Measurements from ENCODE around the gene SERPING1.
A peak's percentile ranks its signal among the peaks of the same experiment; 100 is the strongest.
"Not testable (repeated sequence)": the region's sequence is repeated elsewhere in the genome, so short reads cannot be mapped to it uniquely, and the experiment has no call there.

Gene SERPING1

DNA sequence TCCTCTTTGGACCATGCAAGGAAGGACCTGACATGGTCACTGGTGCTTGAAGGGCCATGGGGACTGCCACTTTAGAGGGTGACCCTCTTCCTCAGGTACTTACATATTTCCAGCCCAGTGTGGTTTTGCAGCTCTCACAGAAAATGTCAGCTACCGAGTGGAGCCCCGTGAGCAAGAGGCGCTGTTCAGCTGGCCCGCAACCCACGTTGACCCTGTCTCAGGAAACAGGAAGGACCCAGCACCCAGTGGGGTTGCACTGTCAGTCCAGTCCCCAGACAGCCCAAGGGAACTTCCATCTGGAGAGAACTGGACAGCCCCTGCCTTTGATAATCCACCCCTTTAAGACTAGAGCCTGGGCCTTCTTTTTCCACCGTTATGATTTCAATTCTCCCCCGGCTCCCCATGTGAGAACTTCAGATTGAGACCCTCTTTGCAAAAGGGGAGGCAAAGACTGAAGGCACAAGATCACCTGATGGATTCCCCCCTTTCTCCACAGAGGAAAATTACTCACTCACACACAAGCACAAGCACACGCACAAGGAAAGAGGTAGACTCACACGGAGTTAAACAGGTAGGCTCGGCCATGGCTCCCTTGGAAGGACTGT lies 48.8 kb downstream of the SERPING1 start:
- Histone ChIP-seq H3K4me1 (ENCODE audit: control insufficient read depth, insufficient read depth, low read length, poor library complexity, severe bottlenecking) (peaks cover 81% of the 10 kb centered on the region), H3K4me3 (ENCODE audit: extremely low read depth, insufficient read depth, low read length, poor library complexity, severe bottlenecking) (no peak overlapping the region), H3K27ac (ENCODE audit: low read depth, low read length, severe bottlenecking) (peak overlapping the region; percentile 13), H3K9me3 (ENCODE audit: control insufficient read depth, low read length) (no peaks in the 10 kb centered on the region), H3K36me3 (ENCODE audit: control insufficient read depth, insufficient read depth, low read length) (peaks cover 33% of the 10 kb centered on the region)
- 68 to 69% methylated on average over 7 to 8 of the region's 10 CpGs for WGBS, 2 experiments (ENCODE audit: insufficient coverage in 2 of 2)

DNA sequence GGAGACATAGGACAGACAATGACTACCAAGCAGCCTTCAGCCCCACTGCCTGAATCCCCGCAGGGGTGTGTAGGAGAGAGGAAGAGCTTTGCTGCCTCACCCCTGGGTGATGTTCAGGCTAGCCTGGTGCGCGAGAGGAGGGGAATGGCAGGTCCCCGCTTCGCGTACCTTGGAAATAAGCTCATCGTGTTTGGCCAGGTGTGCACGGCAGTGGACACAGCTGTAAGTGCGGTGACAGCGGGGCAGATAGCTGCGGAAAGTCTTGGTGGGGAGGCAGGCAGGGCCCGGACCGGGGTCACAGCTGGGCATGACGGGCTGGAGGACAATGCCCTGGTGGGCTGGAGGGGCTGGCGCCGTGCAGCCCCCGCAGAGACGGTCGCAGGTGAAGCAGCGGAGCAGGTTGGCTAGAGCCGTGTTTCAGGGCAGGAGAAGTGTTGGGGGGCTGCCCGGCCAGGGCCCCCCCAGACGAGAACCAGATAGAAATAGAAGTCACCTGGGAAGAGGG lies 49.4 kb downstream of the SERPING1 start:
- H3K27ac ChIP-seq (ENCODE audit: low read depth, low read length, severe bottlenecking): no peak overlapping the region
- H3K4me3 ChIP-seq (ENCODE audit: extremely low read depth, insufficient read depth, low read length, poor library complexity, severe bottlenecking): no peak overlapping the region
- H3K4me1 ChIP-seq (ENCODE audit: control insufficient read depth, insufficient read depth, low read length, poor library complexity, severe bottlenecking): peaks cover 75% of the 10 kb centered on the region
- H3K36me3 ChIP-seq (ENCODE audit: control insufficient read depth, insufficient read depth, low read length): peaks cover 29% of the 10 kb centered on the region
- WGBS, 2 experiments (ENCODE audit: insufficient coverage in 2 of 2): 9 to 10% methylated on average over 20 to 23 of the region's 23 CpGs
- no peaks in the 10 kb centered on the region for H3K9me3 ChIP-seq (ENCODE audit: control insufficient read depth, low read length)

DNA sequence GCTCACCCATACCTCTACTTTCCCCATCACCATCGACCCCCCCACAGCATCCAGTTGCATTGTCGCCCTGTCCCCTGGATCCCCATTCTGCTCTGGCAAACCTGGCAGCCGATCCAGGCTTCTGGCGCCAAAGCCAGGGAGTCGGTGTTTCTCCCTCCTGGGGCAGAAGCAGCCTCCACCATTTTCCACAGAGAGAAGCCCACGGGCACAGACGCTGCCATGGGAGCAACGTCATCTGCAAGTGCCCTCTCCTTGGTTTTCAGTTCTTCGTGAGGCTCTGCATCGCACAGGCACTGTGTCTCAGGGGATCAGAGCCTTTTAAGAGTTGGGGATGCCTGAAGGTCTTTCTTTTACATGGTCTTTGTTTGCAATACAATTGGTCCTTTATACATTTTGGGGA lies 49.9 kb downstream of the SERPING1 start:
- peaks cover 72% of the 10 kb centered on the region for H3K4me1 ChIP-seq (ENCODE audit: control insufficient read depth, insufficient read depth, low read length, poor library complexity, severe bottlenecking)
- H3K36me3 ChIP-seq (ENCODE audit: control insufficient read depth, insufficient read depth, low read length): peaks cover 24% of the 10 kb centered on the region
- WGBS, 2 experiments (ENCODE audit: insufficient coverage in 2 of 2): 1 to 7% methylated on average over 5 to 10 of the region's 10 CpGs
- H3K9me3 ChIP-seq (ENCODE audit: control insufficient read depth, low read length): no peaks in the 10 kb centered on the region
- peak overlapping the region; percentile 18 for H3K27ac ChIP-seq (ENCODE audit: low read depth, low read length, severe bottlenecking)
- no peak overlapping the region for H3K4me3 ChIP-seq (ENCODE audit: extremely low read depth, insufficient read depth, low read length, poor library complexity, severe bottlenecking)

DNA sequence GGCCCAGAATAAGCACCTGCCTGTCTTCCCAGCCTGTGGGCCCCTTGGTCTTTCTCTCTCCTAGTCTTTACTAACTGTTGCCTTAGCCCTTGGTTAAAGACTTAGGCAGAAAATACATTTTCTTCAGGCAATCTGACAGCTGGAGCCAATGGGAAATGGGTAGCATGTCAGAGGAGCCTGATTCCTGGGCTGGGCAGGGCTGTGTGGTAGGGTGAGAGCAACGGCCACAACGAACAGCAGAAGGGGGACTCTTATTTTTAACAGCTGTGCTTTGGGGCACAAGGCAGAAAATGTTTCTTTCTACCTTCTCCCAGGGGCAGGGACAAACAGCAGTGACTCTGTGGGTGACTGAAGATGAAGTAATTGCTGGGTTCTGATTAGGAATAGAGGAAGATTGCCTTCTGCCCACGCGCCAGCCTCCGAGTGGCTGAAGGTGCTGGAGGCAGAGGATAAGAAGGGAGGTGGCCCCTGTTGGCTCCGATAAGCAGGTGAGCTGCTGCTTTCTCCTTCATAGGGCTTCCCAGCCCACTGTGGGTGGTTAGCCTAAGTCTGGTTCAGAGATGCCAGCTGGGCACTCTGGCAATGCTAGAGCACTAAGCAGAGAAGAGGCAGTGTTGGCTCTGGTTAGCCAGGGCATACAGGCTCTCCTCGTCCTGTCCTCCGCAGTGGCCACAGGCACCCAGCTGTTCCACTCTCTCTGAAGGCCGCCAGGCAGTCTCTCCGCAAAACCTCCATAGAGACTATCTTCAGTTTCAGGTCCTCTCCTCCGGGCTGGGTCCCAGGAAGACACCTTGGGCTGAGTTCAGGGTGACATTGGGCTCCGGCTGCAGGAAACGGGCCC lies 50.7 kb downstream of the SERPING1 start:
- H3K4me1 ChIP-seq (ENCODE audit: control insufficient read depth, insufficient read depth, low read length, poor library complexity, severe bottlenecking): peaks cover 64% of the 10 kb centered on the region
- no peaks in the 10 kb centered on the region for H3K9me3 ChIP-seq (ENCODE audit: control insufficient read depth, low read length)
- peaks cover 16% of the 10 kb centered on the region for H3K36me3 ChIP-seq (ENCODE audit: control insufficient read depth, insufficient read depth, low read length)
- WGBS, 2 experiments (ENCODE audit: insufficient coverage in 2 of 2): 7 to 8% methylated on average over 11 to 13 of the region's 13 CpGs
- peak overlapping the region; percentile 41 for H3K4me3 ChIP-seq (ENCODE audit: extremely low read depth, insufficient read depth, low read length, poor library complexity, severe bottlenecking)
- H3K27ac ChIP-seq (ENCODE audit: low read depth, low read length, severe bottlenecking): peak overlapping the region; percentile 18

DNA sequence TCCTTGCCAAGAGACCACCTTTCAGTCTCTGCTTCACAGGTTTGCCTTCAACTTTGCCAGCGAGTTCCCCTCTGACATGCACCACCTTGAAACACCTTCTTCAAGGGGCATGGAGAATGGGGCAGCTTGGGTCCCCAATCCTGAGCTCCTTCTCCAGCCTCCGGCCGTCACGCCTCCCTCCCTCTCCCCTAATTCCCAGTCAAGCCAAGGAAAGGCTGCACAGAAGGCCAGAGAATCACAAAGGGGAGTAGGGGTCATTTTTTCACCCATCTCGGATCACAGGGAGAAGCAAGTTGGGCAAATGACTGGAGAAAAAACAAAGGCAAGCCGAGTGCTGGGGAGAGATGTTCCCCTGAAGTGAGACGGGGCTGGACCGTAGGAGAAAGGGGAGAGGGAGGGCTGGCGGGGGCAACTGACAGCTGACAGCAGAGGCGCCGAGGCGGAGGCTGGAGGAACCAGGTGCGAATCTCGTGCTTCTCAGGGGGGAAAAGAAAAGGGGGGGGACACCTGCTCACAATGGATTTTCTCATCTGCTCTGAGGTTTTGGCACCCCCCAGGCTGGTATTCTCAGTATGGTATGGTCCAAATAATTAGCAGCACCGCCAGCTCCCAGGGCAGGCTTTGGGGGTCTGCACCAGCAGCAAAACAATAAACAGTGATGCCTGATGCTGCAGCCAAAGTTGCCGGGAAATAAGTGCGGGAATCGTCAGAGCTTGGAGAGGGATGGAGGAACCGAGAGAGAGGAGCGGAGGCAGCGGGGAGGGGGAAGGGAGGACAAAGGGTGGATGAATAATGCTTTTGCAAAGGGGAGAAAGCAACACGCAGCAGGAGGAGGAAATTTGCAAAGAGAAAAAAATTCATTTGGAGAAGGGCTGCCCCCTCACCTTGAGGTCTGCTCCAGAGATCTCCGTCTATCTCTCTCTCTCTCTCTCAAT lies 51.6 kb downstream of the SERPING1 start:
- 2% methylated on average over 19 of the region's 23 CpGs for WGBS, 2 experiments (ENCODE audit: insufficient coverage in 2 of 2)
- Histone ChIP-seq H3K4me3 (ENCODE audit: extremely low read depth, insufficient read depth, low read length, poor library complexity, severe bottlenecking) (peak overlapping the region; percentile 41), H3K27ac (ENCODE audit: low read depth, low read length, severe bottlenecking) (peak overlapping the region; percentile 75)

DNA sequence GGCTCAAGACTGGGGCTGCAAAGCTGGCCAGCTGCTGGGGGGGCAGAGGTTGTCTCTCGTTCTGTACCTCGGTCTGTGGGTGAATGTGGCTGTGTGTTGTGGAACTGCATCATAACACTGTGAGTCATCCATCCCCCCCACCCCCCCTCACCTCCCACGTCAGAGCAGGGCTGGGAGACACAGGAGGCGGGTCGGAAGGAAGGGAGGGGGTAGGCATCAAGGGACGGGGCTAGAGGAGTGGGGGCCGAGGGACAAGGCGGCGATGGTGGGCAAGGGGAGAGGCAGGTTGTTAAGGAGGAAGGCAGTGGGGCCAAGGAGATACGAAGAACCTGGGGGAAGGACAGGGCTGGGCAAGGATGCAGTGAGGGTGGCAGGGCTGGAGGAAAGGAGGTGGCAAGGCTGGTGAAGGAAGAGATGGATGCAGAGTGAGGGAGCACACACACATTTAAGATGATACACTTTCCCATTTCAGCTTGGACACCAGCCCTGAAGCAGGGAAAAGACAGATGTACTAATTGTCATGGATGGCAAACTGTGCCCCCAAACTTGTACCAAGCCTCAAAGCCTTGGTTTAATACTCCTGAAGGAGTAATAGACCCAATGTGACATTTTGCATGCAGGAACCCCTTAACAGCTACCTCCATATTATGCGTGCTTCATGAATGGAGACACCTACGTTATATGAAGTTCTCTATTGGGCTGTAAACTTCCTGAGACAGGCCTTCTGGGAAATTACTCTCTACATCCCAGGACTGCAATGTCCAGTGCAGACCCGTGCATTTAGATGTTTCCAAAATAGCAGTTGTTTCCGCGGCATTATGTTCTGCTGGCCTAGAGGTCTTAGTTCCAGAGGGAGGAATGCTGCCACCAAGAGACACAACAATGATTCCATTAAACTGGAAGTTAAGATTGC lies 52.6 kb downstream of the SERPING1 start, which contains the start of gene YPEL4:
TSS of gene YPEL4 (minus strand) at position 87 of the 913 bp plus-strand sequence. CDS start 2,805 bp downstream, outside the sequence.
- WGBS, 2 experiments (ENCODE audit: insufficient coverage in 2 of 2): 30 to 66% methylated on average over 3 to 9 of the region's 15 CpGs
- Histone ChIP-seq H3K9me3 (ENCODE audit: control insufficient read depth, low read length) (no peaks in the 10 kb centered on the region), H3K4me1 (ENCODE audit: control insufficient read depth, insufficient read depth, low read length, poor library complexity, severe bottlenecking) (peaks cover 50% of the 10 kb centered on the region), H3K27ac (ENCODE audit: low read depth, low read length, severe bottlenecking) (peak within 1 kb of the TSS; percentile 75), H3K4me3 (ENCODE audit: extremely low read depth, insufficient read depth, low read length, poor library complexity, severe bottlenecking) (peak within 1 kb of the TSS; percentile 41), H3K36me3 (ENCODE audit: control insufficient read depth, insufficient read depth, low read length) (peaks cover 3% of the 10 kb centered on the region)

More for the DNA sequence above, 51.6 kb downstream of the SERPING1 start:
- peaks cover 9% of the 10 kb centered on the region for H3K36me3 ChIP-seq (ENCODE audit: control insufficient read depth, insufficient read depth, low read length)
- no peaks in the 10 kb centered on the region for H3K9me3 ChIP-seq (ENCODE audit: control insufficient read depth, low read length)
- peaks cover 55% of the 10 kb centered on the region for H3K4me1 ChIP-seq (ENCODE audit: control insufficient read depth, insufficient read depth, low read length, poor library complexity, severe bottlenecking)

DNA sequence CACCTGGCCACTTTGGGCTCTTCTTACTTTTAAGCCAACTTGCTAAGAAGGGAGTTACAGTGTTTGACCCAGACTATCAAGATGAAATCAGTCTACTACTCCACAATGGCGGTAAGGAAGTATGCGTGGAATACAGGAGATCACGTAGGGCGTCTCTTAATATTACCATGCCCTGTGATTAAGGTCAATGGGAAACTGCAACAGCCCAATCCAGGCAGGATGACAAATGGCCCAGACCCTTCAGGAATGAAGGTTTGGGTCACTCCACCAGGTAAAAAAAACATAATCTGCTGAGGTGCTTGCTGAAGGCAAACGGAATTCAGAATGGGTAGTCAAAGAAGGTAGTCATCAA lies 53.2 kb downstream of the SERPING1 start:
- 70% methylated on average over 1 to 4 of the region's 5 CpGs for WGBS, 2 experiments (ENCODE audit: insufficient coverage in 2 of 2)
- H3K4me3 ChIP-seq (ENCODE audit: extremely low read depth, insufficient read depth, low read length, poor library complexity, severe bottlenecking): no peak overlapping the region
- no peaks in the 10 kb centered on the region for H3K9me3 ChIP-seq (ENCODE audit: control insufficient read depth, low read length)
- no peak overlapping the region for H3K27ac ChIP-seq (ENCODE audit: low read depth, low read length, severe bottlenecking)
- H3K4me1 ChIP-seq (ENCODE audit: control insufficient read depth, insufficient read depth, low read length, poor library complexity, severe bottlenecking): peaks cover 45% of the 10 kb centered on the region
- H3K36me3 ChIP-seq (ENCODE audit: control insufficient read depth, insufficient read depth, low read length): no peaks in the 10 kb centered on the region

DNA sequence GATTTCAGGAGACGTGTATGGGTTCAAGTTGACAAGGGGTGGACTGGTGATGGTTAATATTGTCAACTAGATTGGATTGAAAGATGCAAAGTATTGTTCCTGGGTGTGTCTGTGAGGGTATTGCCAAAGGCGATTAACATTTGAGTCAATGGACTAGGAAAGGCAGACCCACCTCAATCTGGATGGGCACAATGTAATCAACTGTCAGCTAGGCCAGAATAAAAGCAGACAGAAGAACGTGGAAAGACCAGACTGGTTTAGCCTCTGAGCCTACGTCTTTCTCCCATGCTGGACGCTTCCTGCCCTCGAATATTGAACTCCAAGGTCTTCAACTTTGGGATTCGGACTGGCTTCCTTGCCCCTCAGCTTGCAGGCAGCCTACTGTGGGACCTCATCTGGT lies 53.9 kb downstream of the SERPING1 start:
- WGBS, 2 experiments (ENCODE audit: insufficient coverage in 2 of 2): 90 to 91% methylated on average over 7 of the region's 7 CpGs
- H3K27ac ChIP-seq (ENCODE audit: low read depth, low read length, severe bottlenecking): no peak overlapping the region
- H3K4me1 ChIP-seq (ENCODE audit: control insufficient read depth, insufficient read depth, low read length, poor library complexity, severe bottlenecking): peaks cover 39% of the 10 kb centered on the region
- no peaks in the 10 kb centered on the region for H3K9me3 ChIP-seq (ENCODE audit: control insufficient read depth, low read length)
- H3K4me3 ChIP-seq (ENCODE audit: extremely low read depth, insufficient read depth, low read length, poor library complexity, severe bottlenecking): no peak overlapping the region
- no peaks in the 10 kb centered on the region for H3K36me3 ChIP-seq (ENCODE audit: control insufficient read depth, insufficient read depth, low read length)

DNA sequence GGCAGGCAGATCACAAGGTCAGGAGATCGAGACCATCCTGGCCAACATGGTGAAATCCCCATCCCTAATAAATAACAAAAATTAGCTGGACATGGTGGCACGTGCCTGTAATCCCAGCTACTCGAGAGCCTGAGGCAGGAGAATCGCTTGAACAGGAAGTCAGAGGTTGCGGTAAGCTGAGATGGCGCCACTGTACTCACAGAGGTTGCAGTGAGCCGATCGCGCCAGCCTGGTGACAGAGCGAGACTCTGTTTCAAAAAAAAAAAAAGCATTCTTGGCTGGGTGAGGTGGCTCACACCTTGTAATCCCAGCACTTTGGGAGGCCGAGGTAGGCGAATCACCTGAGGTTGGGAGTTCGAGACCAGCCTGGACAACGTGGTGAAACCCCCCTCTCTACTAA lies 54.7 kb downstream of the SERPING1 start:
- not testable (repeated sequence) for H3K27ac ChIP-seq (ENCODE audit: low read depth, low read length, severe bottlenecking)
- WGBS, 2 experiments (ENCODE audit: insufficient coverage in 2 of 2): 87 to 97% methylated on average over 9 to 13 of the region's 14 CpGs
- H3K4me1 ChIP-seq (ENCODE audit: control insufficient read depth, insufficient read depth, low read length, poor library complexity, severe bottlenecking): peaks cover 31% of the 10 kb centered on the region

More for the DNA sequence above, 54.7 kb downstream of the SERPING1 start:
- H3K9me3 ChIP-seq (ENCODE audit: control insufficient read depth, low read length); H3K36me3 ChIP-seq (ENCODE audit: control insufficient read depth, insufficient read depth, low read length); H3K4me3 ChIP-seq (ENCODE audit: extremely low read depth, insufficient read depth, low read length, poor library complexity, severe bottlenecking): not testable (repeated sequence)

Data from mesodermal cell (in vitro differentiated cells).